Ishikawa (cell line): ENCODE measurements around the gene SLC44A1.

Experiments used
- CREB1 ChIP-seq: IDR thresholded peaks from 2 replicates; pipeline ENCODE4 v1.6.1; 2012; ENCODE audit warnings: low read depth
- EGR1 ChIP-seq: IDR thresholded peaks from 2 replicates; pipeline ENCODE4 v1.6.1; 2012
- EP300 ChIP-seq: IDR thresholded peaks from 2 replicates; pipeline ENCODE4 v1.6.1; 2012; ENCODE audit warnings: borderline replicate concordance
- FOXM1 ChIP-seq: IDR thresholded peaks from 2 replicates; pipeline ENCODE4 v1.6.1; 2012; ENCODE audit warnings: low read depth, borderline replicate concordance
- MAX ChIP-seq: IDR thresholded peaks from 2 replicates; pipeline ENCODE4 v1.6.1; 2012
- RAD21 ChIP-seq: IDR thresholded peaks from 2 replicates; pipeline ENCODE4 v1.6.1; 2012; ENCODE audit warnings: low read depth
- TAF1 ChIP-seq: IDR thresholded peaks from 2 replicates; pipeline ENCODE4 v1.6.1; 2012; ENCODE audit warnings: low read depth, mild to moderate bottlenecking
- TCF12 ChIP-seq: IDR thresholded peaks from 2 replicates; pipeline ENCODE4 v1.6.1; 2012; ENCODE audit warnings: low read depth
- YY1 ChIP-seq: IDR thresholded peaks from 2 replicates; pipeline ENCODE4 v1.6.1; 2012; ENCODE audit warnings: low read depth
- ZBTB7A ChIP-seq: IDR thresholded peaks from 2 replicates; pipeline ENCODE4 v1.6.1; 2012; ENCODE audit warnings: low read depth
- TF ChIP-seq, protein P1 (sequence below): IDR thresholded peaks from 2 replicates; pipeline ENCODE4 v1.6.1; 2012; ENCODE audit warnings: low read depth, mild to moderate bottlenecking

GRCh38 chr9:105363837-105364236 is 119.4 kb downstream of the SLC44A1 start:
- TF ChIP-seq EGR1: no peak
- no peak for TF ChIP-seq CREB1
- no peak for TF ChIP-seq EP300
- no peak for TF ChIP-seq TAF1
- TF ChIP-seq TCF12: no peak
- TF ChIP-seq MAX: no peak
- TF ChIP-seq RAD21: no peak
- TF ChIP-seq, protein P1, sequence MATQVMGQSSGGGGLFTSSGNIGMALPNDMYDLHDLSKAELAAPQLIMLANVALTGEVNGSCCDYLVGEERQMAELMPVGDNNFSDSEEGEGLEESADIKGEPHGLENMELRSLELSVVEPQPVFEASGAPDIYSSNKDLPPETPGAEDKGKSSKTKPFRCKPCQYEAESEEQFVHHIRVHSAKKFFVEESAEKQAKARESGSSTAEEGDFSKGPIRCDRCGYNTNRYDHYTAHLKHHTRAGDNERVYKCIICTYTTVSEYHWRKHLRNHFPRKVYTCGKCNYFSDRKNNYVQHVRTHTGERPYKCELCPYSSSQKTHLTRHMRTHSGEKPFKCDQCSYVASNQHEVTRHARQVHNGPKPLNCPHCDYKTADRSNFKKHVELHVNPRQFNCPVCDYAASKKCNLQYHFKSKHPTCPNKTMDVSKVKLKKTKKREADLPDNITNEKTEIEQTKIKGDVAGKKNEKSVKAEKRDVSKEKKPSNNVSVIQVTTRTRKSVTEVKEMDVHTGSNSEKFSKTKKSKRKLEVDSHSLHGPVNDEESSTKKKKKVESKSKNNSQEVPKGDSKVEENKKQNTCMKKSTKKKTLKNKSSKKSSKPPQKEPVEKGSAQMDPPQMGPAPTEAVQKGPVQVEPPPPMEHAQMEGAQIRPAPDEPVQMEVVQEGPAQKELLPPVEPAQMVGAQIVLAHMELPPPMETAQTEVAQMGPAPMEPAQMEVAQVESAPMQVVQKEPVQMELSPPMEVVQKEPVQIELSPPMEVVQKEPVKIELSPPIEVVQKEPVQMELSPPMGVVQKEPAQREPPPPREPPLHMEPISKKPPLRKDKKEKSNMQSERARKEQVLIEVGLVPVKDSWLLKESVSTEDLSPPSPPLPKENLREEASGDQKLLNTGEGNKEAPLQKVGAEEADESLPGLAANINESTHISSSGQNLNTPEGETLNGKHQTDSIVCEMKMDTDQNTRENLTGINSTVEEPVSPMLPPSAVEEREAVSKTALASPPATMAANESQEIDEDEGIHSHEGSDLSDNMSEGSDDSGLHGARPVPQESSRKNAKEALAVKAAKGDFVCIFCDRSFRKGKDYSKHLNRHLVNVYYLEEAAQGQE: no peak
- no peak for TF ChIP-seq YY1
- TF ChIP-seq ZBTB7A: no peak
- no peak for TF ChIP-seq FOXM1
